ENCODE measurements around the gene OTUB2.

OTUB2 gene

GRCh38 chr14:94025720-94026119 is 420 bp upstream of the OTUB2 start:
- no peak for TF ChIP-seq CTCF (IDR thresholded peaks at IDR 0.05; ENCODE audit: insufficient read depth, low read depth, low read length, missing control alignments)
- H3K4me3 ChIP-seq (ENCODE audit: low read length): peak overlapping the region; percentile 51
- peak; percentile 60 for DNase-seq (ENCODE audit: low read depth)

GRCh38 chr14:94026889-94027469 is 839 bp downstream of the OTUB2 start:
- H3K4me3 ChIP-seq (ENCODE audit: low read length): peak overlapping the region; percentile 51
- no peak for TF ChIP-seq CTCF (IDR thresholded peaks at IDR 0.05; ENCODE audit: insufficient read depth, low read depth, low read length, missing control alignments)
- no peak for DNase-seq (ENCODE audit: low read depth)

- no peak for TF ChIP-seq CTCF (IDR thresholded peaks at IDR 0.05; ENCODE audit: insufficient read depth, low read depth, low read length, missing control alignments)
- no peak overlapping the region for H3K4me3 ChIP-seq (ENCODE audit: low read length)
- peak; percentile 52 for DNase-seq (ENCODE audit: low read depth)
Observed at GRCh38 chr14:94027566-94028449, 1.7 kb downstream of the OTUB2 start.

GRCh38 chr14:94028450-94028826 is 2.3 kb downstream of the OTUB2 start:
- TF ChIP-seq CTCF (IDR thresholded peaks at IDR 0.05; ENCODE audit: insufficient read depth, low read depth, low read length, missing control alignments): no peak
- no peak overlapping the region for H3K4me3 ChIP-seq (ENCODE audit: low read length)
- DNase-seq (ENCODE audit: low read depth): peak; percentile 78

- no peak for DNase-seq (ENCODE audit: low read depth)
- TF ChIP-seq CTCF (IDR thresholded peaks at IDR 0.05; ENCODE audit: insufficient read depth, low read depth, low read length, missing control alignments): no peak
- H3K4me3 ChIP-seq (ENCODE audit: low read length): no peak overlapping the region
Observed at GRCh38 chr14:94029265-94029664, 3.1 kb downstream of the OTUB2 start.

- H3K4me3 ChIP-seq (ENCODE audit: low read length): no peak overlapping the region
- peak; percentile 46 for DNase-seq (ENCODE audit: low read depth)
- no peak for TF ChIP-seq CTCF (IDR thresholded peaks at IDR 0.05; ENCODE audit: insufficient read depth, low read depth, low read length, missing control alignments)
Observed at GRCh38 chr14:94029671-94030203, 3.6 kb downstream of the OTUB2 start.

Measured in epithelial cell of esophagus (primary cell).